Stimulated activated effector memory CD8-positive, alpha-beta T cell treated with anti-CD3 and anti-CD28 coated beads, Interleukin-12 subunit alpha, Interleukin-12 subunit beta, amount 100 ng/mL, for 72 hours (primary cell): ENCODE measurements around the gene MRPS12.
"Not testable (repeated sequence)": the region's sequence is repeated elsewhere in the genome, so short reads cannot be mapped to it uniquely, and the experiment has no call there.

ENCODE experiments used
- ATAC-seq: fragments of 150-1000 bp; cut with Tn5 transposase; 2 replicates; pipeline ENCODE4 v1.10.0; 2021
- DNase-seq, 2 donors: peaks; one replicate each; pipeline ENCODE4 v3.0.0; 2021 to 2022; ENCODE audit warnings: low spot score in 2 of 2
- H3K27ac Mint-ChIP-seq: one replicate; pipeline ENCODE4 v1.8.0; 2022; ENCODE audit warnings: mild to moderate bottlenecking, mixed read lengths
- H3K36me3 Mint-ChIP-seq: one replicate; pipeline ENCODE4 v1.8.0; 2022; ENCODE audit warnings: mild to moderate bottlenecking, mixed read lengths
- H3K4me1 Mint-ChIP-seq: one replicate; pipeline ENCODE4 v1.8.0; 2022; ENCODE audit warnings: mixed read lengths
- H3K4me3 Mint-ChIP-seq: one replicate; pipeline ENCODE4 v1.8.0; 2022; ENCODE audit warnings: mild to moderate bottlenecking, mixed read lengths
- H3K9me3 Mint-ChIP-seq: one replicate; pipeline ENCODE4 v1.8.0; 2022; ENCODE audit warnings: mixed read lengths

The MRPS12 gene

DNA sequence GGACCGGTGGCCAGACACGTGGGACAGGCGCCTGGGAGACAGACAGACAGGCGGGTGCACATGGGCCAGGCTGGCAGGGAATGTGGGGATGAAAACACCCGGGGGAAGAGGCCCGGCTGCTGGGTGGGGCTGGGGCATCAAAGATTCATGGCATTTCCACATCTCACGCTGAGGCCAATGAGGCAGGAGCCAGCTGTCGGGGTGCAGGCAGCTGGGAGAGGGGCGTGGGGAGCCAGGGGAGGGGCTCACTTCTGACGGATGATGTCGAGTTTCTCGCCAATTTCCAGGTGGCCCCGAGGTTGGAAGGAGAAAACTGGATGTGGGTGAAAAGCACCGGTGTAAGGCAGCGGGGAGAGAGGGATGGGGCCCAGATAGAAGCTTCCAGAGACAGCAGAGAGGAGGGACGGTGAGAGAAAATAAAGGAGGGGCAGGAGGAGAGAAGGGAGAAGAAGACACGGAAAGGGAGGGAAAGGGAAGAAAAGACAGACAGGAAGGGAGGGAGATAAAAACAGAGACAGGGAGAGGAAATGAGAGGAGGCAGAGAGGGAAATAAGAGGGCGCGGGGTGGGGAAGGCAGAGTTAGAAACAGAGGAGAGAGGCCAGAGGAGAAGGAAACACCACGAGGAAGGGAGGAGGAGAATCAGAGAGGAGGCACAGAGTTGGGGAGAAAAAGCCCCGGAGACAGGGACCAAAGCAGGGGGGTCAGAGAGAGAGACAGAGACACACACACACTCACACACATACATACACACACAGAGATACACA lies 10.7 kb upstream of the MRPS12 start:
- H3K27ac Mint-ChIP-seq: no peak overlapping the region
- DNase-seq (no peak), ATAC-seq (no peak)
- H3K9me3 Mint-ChIP-seq: no peaks in the 10 kb centered on the region
- no peak overlapping the region for H3K4me3 Mint-ChIP-seq
- peaks cover 9% of the 10 kb centered on the region for H3K4me1 Mint-ChIP-seq
- peaks cover 26% of the 10 kb centered on the region for H3K36me3 Mint-ChIP-seq

DNA sequence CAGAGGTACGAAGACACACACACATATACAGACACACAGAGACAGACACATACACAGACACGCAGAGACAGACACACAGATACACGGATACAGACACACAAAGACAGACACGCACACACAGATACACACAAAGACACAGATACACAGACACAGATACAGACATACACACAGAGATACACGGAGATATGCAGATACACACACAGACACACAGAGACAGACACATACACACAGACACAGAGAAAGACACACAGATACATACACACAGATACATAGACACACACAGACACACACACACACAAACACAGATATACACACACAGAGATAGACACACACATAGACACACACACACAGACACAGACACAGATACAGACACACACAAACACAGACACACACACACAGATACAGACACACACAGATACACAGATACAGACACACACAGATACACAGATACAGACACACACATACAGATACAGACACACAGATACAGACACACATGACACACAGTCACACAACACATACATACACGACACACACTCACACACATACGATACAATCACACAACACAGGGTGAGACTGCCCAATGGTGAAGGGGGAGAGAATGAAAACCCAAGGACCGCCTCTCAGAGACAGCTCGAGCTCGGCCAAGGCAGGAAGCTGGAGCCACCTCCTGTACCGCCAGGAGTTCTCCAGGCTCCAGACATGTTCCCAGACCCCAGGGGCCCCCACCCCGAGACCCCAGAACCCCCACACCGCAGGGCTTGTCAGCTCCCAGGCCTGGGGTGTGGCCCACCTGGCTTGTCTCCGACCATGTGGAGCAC lies 9.9 kb upstream of the MRPS12 start:
- DNase-seq: no peak
- Mint-ChIP-seq H3K4me1 (peaks cover 14% of the 10 kb centered on the region), H3K36me3 (peaks cover 32% of the 10 kb centered on the region), H3K9me3 (no peaks in the 10 kb centered on the region), H3K4me3 (no peak overlapping the region), H3K27ac (no peak overlapping the region)
- ATAC-seq: no peak

DNA sequence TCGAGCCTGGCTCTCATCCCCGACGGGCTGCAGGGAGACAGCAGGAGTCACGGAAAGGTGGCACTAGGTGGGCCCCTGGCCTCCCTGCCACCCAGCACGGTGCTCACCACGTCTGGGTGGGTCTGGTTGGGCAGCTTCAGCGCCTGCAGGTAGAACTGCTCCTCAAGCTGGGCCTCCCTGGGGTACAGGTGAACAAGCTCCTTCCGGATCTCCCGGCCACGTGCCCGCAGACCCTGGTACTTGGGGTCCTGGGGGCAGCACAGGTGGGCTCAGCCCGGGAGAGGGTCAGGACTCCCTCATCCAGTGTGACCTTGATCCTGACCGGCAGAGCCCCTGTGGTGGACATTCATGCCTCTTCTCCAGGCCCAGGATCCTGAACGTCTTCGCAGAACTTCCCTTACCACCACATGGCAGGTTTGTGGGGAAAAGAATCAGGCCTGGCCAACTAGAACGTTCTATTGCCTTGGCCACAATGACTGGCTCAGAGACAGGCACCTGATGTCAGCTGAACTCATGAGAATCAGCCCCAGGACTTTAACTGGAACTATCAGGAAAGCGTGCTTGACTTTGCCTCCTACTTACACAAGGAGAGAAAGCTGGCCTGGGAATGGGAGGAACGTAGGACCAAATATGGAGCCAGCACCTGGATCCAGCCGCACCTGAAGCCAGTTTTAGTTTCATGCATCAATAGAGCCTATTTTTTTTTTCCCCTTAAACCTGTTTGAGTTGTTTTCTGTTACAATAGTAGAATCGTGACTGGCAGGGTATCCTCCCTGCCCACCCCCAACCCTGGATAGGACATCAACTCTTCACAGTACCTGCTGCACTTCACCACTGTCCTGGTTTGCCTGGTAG lies 9.1 kb upstream of the MRPS12 start:
- Mint-ChIP-seq H3K27ac (peak overlapping the region; percentile 55), H3K4me3 (no peak overlapping the region)
- ATAC-seq: no peak

GRCh38 chr19:38922482-38922881 lies 8.3 kb upstream of the MRPS12 start:
- Mint-ChIP-seq H3K27ac (no peak overlapping the region), H3K4me3 (no peak overlapping the region), H3K4me1 (peaks cover 22% of the 10 kb centered on the region), H3K9me3 (no peaks in the 10 kb centered on the region), H3K36me3 (peaks cover 40% of the 10 kb centered on the region)
- no peak for ATAC-seq
- DNase-seq: no peak

More for the DNA sequence above, 9.1 kb upstream of the MRPS12 start:
- Mint-ChIP-seq H3K36me3 (peaks cover 40% of the 10 kb centered on the region), H3K4me1 (peaks cover 21% of the 10 kb centered on the region), H3K9me3 (no peaks in the 10 kb centered on the region)
- DNase-seq: no peak

- peak overlapping the region; percentile 80 for H3K27ac Mint-ChIP-seq
- peaks cover 45% of the 10 kb centered on the region for H3K36me3 Mint-ChIP-seq
Observed at GRCh38 chr19:38924388-38924787, 6.4 kb upstream of the MRPS12 start.

DNA sequence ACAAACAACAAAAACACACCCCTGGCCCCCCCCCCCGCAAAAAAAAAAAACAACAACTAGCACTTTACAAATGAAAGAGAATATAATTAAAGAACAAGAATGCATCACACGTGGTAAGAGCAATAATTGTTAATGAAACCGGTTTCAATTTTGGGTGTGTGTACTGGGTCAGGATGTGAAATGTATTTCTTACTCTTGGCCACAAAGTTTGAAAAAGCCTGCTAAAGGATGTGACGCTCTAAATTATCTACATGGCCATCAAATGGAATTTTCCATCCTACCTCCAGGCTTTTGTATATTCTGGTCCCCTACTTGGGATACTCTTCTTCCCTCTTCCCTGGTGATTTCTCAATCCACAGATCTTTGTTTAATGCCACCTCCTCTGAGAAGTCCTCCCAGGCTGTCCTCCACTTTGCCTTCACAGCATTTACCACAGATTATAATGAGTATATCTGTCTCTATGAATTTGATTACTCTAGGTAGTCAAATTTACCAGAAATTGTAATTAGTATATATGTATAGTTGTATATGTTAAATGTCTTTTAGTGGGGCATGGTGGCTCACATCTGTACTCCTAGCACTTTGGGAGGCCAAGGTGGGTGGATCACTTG lies 2.2 kb upstream of the MRPS12 start:
- peaks cover 69% of the 10 kb centered on the region for H3K36me3 Mint-ChIP-seq
- DNase-seq: no peak
- H3K9me3 Mint-ChIP-seq: no peaks in the 10 kb centered on the region
- H3K4me3 Mint-ChIP-seq: peak overlapping the region; percentile 97
- no peak for ATAC-seq
- peak overlapping the region; percentile 92 for H3K27ac Mint-ChIP-seq
- peaks cover 59% of the 10 kb centered on the region for H3K4me1 Mint-ChIP-seq

More at GRCh38 chr19:38924388-38924787, 6.4 kb upstream of the MRPS12 start:
- H3K4me1 Mint-ChIP-seq: peaks cover 41% of the 10 kb centered on the region
- H3K9me3 Mint-ChIP-seq: no peaks in the 10 kb centered on the region
- DNase-seq (no peak), ATAC-seq (peak; percentile 80)
- H3K4me3 Mint-ChIP-seq: peak overlapping the region; percentile 13

GRCh38 chr19:38929929-38930775 lies 592 bp upstream of the MRPS12 start, which contains the start of gene SARS2:
Gene SARS2 (minus strand): TSS chr19:38930763. CDS start chr19:38930736, 27 bp downstream.
- DNase-seq: peak; percentile 96 to 98
- peaks cover 49% of the 10 kb centered on the region for H3K4me1 Mint-ChIP-seq
- H3K27ac Mint-ChIP-seq: peak within 1 kb of the TSS; percentile 98
- peak; percentile 75 for ATAC-seq
- H3K36me3 Mint-ChIP-seq: peaks cover 65% of the 10 kb centered on the region
- H3K4me3 Mint-ChIP-seq: peak within 1 kb of the TSS; percentile 97
- H3K9me3 Mint-ChIP-seq: no peaks in the 10 kb centered on the region

- DNase-seq (no peak), ATAC-seq (no peak)
- Mint-ChIP-seq H3K4me1 (peaks cover 40% of the 10 kb centered on the region), H3K4me3 (peak overlapping the region; percentile 97), H3K27ac (peak overlapping the region; percentile 98), H3K36me3 (peaks cover 55% of the 10 kb centered on the region), H3K9me3 (no peaks in the 10 kb centered on the region)
Observed at GRCh38 chr19:38931521-38931793, 713 bp downstream of the MRPS12 start.

- Mint-ChIP-seq H3K27ac (no peak overlapping the region), H3K4me3 (peak overlapping the region; percentile 97), H3K4me1 (peaks cover 36% of the 10 kb centered on the region), H3K9me3 (no peaks in the 10 kb centered on the region), H3K36me3 (peaks cover 53% of the 10 kb centered on the region)
- ATAC-seq (no peak), DNase-seq (no peak)
Observed at GRCh38 chr19:38932425-38933179, 1.9 kb downstream of the MRPS12 start.

- no peak overlapping the region for H3K27ac Mint-ChIP-seq
- H3K4me1 Mint-ChIP-seq: peaks cover 27% of the 10 kb centered on the region
- DNase-seq (no peak), ATAC-seq (no peak)
- H3K9me3 Mint-ChIP-seq: no peaks in the 10 kb centered on the region
- H3K36me3 Mint-ChIP-seq: peaks cover 53% of the 10 kb centered on the region
- H3K4me3 Mint-ChIP-seq: no peak overlapping the region
Observed at GRCh38 chr19:38933544-38933943, 2.8 kb downstream of the MRPS12 start.

GRCh38 chr19:38939957-38940356 lies 9.2 kb downstream of the MRPS12 start:
- Mint-ChIP-seq H3K27ac (no peak overlapping the region), H3K4me1 (peaks cover 20% of the 10 kb centered on the region), H3K4me3 (no peak overlapping the region), H3K9me3 (no peaks in the 10 kb centered on the region), H3K36me3 (no peaks in the 10 kb centered on the region)
- ATAC-seq: no peak
- no peak for DNase-seq

DNA sequence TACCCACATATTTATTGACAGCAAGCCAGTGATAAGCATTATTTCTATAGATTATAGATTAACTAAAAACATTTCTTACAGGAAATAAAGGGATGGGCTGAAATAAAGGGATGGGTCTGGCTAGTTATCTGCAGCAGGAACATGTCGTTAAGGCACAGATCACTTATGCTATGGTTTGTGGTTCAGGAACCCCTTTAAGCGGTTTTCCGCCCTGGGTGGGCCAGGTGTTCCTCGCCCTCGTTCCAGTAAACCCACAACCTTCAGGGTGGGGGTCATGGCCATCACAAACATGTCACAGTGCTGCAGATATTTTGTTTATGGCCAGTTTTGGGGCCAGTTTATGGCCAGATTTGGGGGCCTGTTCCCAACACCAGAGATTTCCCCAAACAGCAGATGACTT lies 10.7 kb downstream of the MRPS12 start:
- ATAC-seq: not testable (repeated sequence)

GRCh38 chr19:38941979-38942378 lies 11.2 kb downstream of the MRPS12 start:
- Mint-ChIP-seq H3K4me1 (peaks cover 20% of the 10 kb centered on the region), H3K4me3 (no peak overlapping the region), H3K36me3 (no peaks in the 10 kb centered on the region), H3K27ac (no peak overlapping the region), H3K9me3 (no peaks in the 10 kb centered on the region)
- ATAC-seq: no peak
- DNase-seq: no peak

More for the DNA sequence above, 10.7 kb downstream of the MRPS12 start:
- H3K36me3 Mint-ChIP-seq, H3K27ac Mint-ChIP-seq, H3K4me3 Mint-ChIP-seq, H3K9me3 Mint-ChIP-seq, DNase-seq: not testable (repeated sequence)
- H3K4me1 Mint-ChIP-seq: peaks cover 20% of the 10 kb centered on the region
